ENCODE data around the gene NOS1AP.
"Not testable (repeated sequence)": the region's sequence is repeated elsewhere in the genome, so short reads cannot be mapped to it uniquely, and the experiment has no call there.

NOS1AP gene

DNA sequence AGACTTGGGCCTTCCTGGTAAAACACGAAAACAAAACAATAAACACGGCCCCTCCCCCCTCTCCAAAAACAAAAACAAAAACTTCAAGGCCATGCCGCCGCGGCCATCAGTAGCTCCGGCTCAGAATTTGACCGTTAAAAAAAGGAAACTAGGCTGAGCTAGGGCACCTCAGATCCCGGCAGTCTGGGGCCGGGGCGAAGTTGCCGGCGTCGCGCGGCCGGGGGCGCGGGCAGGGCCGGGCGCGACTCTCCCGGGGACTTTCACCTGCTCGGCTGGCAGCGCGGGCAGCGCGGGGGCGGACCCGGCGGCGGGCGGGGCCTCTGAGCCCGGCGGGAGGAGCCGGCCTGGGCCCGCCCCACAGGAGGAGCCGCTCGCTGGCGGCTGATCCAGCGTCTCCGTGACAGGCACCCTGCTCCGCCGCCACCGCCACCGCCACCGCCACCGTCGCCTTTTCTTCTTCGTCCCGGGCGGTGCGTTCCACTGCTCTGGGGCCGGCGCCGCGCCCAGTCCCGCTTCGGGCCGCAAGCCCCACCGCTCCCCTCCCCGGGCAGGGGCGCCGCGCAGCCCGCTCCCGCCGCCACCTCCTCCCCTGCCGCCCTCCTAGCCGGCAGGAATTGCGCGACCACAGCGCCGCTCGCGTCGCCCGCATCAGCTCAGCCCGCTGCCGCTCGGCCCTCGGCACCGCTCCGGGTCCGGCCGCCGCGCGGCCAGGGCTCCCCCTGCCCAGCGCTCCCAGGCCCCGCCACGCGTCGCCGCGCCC lies at the start of gene NOS1AP:
NOS1AP (plus strand) TSS at position 358 of the 760 bp plus-strand sequence. CDS start 487 bp downstream, outside the sequence.
- H3K4me3 ChIP-seq (ENCODE audit: low read depth, low read length): peak within 1 kb of the TSS; percentile 80

- no peak overlapping the region for H3K4me3 ChIP-seq (ENCODE audit: low read depth, low read length)
Measured at GRCh38 chr1:162020150-162020549, 49.3 kb upstream of the NOS1AP start.

- no peak overlapping the region for H3K4me3 ChIP-seq (ENCODE audit: low read depth, low read length)
Measured at GRCh38 chr1:162021124-162021523, 48.4 kb upstream of the NOS1AP start.

GRCh38 chr1:162022626-162023025 lies 46.9 kb upstream of the NOS1AP start:
- H3K4me3 ChIP-seq (ENCODE audit: low read depth, low read length): no peak overlapping the region

DNA sequence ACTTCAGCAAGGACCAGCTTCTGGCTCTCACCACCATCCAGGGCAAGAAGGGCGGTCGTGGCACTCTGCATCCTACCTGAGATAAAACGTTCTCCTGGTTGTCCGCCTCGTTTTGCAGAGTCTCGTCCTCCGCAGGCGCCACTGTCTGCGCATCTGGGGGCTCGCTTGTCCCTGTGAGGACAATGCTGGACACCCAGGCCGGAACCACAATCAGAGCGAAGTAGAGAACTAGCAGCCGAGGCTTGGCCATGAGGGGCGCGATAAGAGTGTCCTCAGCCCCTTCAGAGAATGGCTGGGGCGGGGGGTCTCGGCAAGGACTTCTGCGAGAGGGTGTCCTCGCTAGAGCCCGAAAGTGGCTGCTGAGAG lies 46.3 kb upstream of the NOS1AP start:
- peak overlapping the region; percentile 75 for H3K4me3 ChIP-seq (ENCODE audit: low read depth, low read length)

DNA sequence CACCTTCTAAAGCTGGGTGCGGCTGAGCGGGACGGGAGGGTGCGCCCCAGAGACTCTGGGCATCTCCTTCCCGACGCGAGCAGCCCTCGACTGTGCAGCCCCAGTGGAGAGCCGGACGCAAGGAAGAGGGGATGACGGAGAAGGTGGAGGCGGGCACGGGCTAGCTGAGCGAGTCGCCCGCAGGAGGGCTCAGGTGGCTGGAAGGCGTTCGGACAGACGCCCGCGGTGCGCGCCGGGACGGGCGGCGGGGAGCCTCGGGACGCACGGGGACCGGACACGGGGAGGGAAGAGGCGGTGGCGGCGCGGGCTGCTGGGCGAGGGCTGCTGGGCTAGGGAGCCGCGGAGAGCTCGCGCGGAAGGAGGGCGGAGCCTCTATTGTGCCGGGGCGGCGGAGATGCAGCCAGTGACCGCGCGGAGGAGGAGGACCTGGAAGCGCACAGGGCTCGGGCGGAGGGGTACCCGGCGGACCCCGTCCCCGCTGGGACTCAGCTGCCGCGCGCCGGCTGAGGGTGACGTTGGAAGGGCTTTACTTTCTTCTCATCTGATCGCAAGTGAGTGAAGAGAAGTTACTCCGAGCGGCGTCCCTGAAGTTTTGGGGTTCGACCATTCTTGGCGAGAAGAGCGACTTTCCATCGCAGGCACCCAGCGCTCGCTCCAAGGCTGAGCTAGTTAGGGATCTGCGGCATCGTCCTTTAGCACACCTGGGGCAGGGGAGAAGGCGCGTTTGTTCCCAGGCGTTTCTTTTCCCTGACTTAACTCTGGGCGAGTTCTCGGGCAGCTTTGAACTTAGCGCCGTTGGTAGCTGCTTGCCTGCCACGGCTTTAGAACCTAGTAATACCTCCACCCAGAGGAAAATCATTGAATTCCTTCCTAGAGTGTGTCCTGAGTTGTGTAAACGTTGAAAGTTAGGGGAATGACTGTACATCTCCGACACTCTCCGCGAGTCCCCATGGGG lies 45.7 kb upstream of the NOS1AP start, which contains the start of gene OLFML2B:
OLFML2B (minus strand) TSS at position 323 of the 955 bp plus-strand sequence. CDS start 439 bp downstream, outside the sequence.
- peak within 1 kb of the TSS; percentile 75 for H3K4me3 ChIP-seq (ENCODE audit: low read depth, low read length)

DNA sequence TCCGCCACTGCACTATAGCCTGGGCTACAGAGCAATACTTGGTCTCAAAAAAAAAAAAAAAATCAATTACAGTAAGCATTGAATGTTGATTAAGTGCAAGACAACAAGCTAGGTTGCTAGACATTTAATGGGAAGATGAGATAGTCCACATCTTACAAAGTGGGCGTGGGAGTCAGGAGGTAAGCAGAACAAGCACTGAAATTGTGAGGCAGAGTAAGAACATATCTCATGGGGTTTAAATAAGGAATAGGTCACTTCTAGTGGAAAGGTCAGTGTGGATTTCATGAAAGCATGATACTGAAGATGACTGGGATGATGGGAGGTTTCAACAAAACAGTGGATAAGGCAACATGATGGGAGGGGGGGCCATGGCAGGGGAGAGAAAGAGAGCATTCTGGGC lies 44.0 kb upstream of the NOS1AP start:
- H3K4me3 ChIP-seq (ENCODE audit: low read depth, low read length): no peak overlapping the region

DNA sequence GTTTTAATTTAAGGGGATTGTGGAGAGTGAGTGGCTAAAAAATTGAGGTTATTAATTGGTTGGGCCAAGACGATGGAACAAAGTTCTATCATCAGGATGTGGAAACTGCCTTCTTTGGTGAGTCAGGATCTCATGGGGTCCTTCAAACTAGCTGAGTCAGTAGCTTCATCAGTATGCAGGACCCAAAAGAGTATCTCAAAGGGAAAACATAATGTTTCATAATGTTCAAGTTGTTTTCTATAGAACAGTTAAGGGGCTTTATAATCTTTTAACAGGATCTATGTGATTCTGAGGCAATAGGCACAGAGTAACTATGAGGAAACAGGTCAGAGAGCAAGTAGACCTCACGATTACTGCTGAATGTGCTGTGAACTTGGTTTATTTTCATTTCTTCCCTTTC lies 42.6 kb upstream of the NOS1AP start:
- H3K4me3 ChIP-seq (ENCODE audit: low read depth, low read length): no peak overlapping the region

- no peak overlapping the region for H3K4me3 ChIP-seq (ENCODE audit: low read depth, low read length)
Measured at GRCh38 chr1:162028726-162029125, 40.8 kb upstream of the NOS1AP start.

DNA sequence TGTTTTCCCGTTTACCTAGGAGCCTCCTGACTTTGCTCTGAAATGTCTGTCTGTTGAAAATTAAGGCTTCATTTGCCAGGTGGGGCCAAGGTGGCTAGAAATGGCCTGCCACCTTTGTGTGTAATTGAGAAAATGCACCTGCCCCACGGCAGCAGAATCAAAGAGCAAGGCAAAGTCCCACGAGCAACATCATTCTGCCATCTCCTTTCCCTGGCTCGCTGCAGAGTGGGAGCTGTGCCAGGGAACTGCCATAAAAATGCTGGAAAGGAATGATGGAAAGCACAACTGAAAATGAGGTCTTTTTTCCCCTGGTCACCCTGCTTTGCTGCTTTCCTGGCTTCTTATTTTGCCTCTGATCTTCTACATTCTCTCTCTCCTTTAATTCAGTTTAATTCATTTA lies 40.3 kb upstream of the NOS1AP start:
- no peak overlapping the region for H3K4me3 ChIP-seq (ENCODE audit: low read depth, low read length)

DNA sequence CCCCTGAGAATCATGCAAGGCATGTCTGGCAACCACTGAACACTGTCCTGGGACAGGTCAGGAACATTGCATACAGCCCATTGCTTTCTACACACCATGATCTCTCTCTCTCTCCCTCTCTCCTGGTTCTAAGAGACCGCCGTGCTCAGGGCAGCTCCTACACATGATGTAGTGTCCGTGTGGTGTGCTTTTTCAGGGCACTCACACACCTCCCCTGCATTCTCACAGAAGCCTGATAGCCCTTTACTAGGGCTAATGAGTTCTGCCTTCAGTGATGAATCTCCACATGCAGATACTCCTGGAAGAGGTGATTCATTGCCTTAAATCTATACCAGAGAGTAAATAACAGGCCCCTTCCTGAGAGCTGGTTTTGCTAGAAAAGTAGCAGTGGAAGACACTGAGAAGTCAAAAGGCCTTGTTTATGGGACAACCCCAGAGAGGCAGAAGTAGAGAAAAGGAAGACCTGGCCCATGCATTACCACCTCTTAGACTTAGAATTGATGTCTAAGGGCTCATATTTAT lies 38.7 kb upstream of the NOS1AP start:
- no peak overlapping the region for H3K4me3 ChIP-seq (ENCODE audit: low read depth, low read length)

GRCh38 chr1:162033428-162033827 lies 36.1 kb upstream of the NOS1AP start:
- no peak overlapping the region for H3K4me3 ChIP-seq (ENCODE audit: low read depth, low read length)

GRCh38 chr1:162035241-162035640 lies 34.2 kb upstream of the NOS1AP start:
- no peak overlapping the region for H3K4me3 ChIP-seq (ENCODE audit: low read depth, low read length)

DNA sequence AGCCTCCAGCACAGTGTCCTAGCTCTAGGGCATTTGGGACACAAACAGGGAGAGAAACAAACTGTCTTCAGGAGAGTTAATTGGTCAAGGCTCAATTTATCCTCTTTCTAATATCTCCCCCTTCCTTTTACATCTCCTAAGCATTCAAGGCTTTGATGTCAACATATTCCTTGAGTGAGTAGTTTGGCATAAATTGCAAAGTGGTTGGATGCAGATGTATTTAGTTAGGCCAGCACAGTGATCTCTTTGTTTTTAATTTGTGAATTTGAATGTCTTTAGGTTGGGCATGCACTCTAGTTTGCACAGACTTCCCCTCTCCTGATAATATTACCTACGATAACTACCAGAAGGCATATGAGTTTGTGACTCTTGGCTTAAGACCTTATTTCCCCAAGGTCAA lies 33.3 kb upstream of the NOS1AP start:
- no peak overlapping the region for H3K4me3 ChIP-seq (ENCODE audit: low read depth, low read length)

- H3K4me3 ChIP-seq (ENCODE audit: low read depth, low read length): no peak overlapping the region
Measured at GRCh38 chr1:162038624-162039023, 30.9 kb upstream of the NOS1AP start.

DNA sequence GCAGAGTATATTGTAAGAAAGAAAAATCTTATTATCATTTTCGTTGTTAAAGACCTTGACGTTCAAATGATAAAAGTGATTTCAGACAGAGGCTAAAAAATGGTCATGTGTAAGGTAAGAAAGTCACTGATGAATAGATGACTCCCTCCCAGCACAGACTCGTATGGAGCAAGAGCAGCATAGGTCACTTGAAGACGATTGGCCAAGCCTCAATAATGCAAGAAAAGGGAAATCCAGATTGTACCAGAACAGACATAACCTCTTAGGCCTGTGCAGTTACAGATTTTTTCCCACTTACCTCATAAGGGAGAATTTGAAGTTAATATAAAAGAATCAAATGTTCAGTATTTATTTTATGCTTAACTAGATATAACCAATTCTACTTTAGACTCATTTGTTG lies 29.5 kb upstream of the NOS1AP start:
- no peak overlapping the region for H3K4me3 ChIP-seq (ENCODE audit: low read depth, low read length)

GRCh38 chr1:162040657-162041056 lies 28.8 kb upstream of the NOS1AP start:
- H3K4me3 ChIP-seq (ENCODE audit: low read depth, low read length): no peak overlapping the region

GRCh38 chr1:162042361-162042760 lies 27.1 kb upstream of the NOS1AP start:
- H3K4me3 ChIP-seq (ENCODE audit: low read depth, low read length): no peak overlapping the region

GRCh38 chr1:162046921-162047320 lies 22.6 kb upstream of the NOS1AP start:
- H3K4me3 ChIP-seq (ENCODE audit: low read depth, low read length): no peak overlapping the region

GRCh38 chr1:162053949-162054348 lies 15.5 kb upstream of the NOS1AP start:
- H3K4me3 ChIP-seq (ENCODE audit: low read depth, low read length): not testable (repeated sequence)

- H3K4me3 ChIP-seq (ENCODE audit: low read depth, low read length): no peak overlapping the region
Measured at GRCh38 chr1:162055062-162055461, 14.4 kb upstream of the NOS1AP start.

GRCh38 chr1:162056043-162056442 lies 13.4 kb upstream of the NOS1AP start:
- no peak overlapping the region for H3K4me3 ChIP-seq (ENCODE audit: low read depth, low read length)
